NB4 (cell line): ENCODE results near the gene PNRC1.
"Not testable (repeated sequence)": the region's sequence is repeated elsewhere in the genome, so short reads cannot be mapped to it uniquely, and the experiment has no call there.

Source experiments
- DNase-seq: peaks from one replicate; pipeline ENCODE4 v3.0.0; 2010; ENCODE audit warnings: low read depth
- H3K4me3 ChIP-seq: one replicate; pipeline ENCODE4 v1.5.1; 2011; ENCODE audit warnings: mild to moderate bottlenecking, low read depth, low read length, moderate library complexity
- CTCF ChIP-seq: IDR thresholded peaks from one replicate; pipeline ENCODE4 v1.5.1; 2012; ENCODE audit warnings: low read depth, low read length
- MAX ChIP-seq: IDR thresholded peaks from 2 replicates; pipeline ENCODE4 v1.6.1; 2011; ENCODE audit warnings: low read depth, low read length
- MYC ChIP-seq: IDR thresholded peaks from 2 replicates; pipeline ENCODE4 v1.6.1; 2011; ENCODE audit warnings: low read depth, low read length
- POLR2A ChIP-seq: IDR thresholded peaks from 2 replicates; pipeline ENCODE4 v1.6.1; 2011; ENCODE audit warnings: mild to moderate bottlenecking; ENCODE audit not compliant: insufficient read length; ENCODE audit errors: extremely low read depth

PNRC1 gene

GRCh38 chr6:89080281-89081128, at the start of gene PNRC1:
PNRC1 (plus strand) TSS chr6:89080751; CDS start chr6:89080895, 144 bp downstream.
- TF ChIP-seq CTCF (no peak), POLR2A (peak; percentile 98), MYC (peak; percentile 48; the same call in 1 of the 2 replicates), MAX (peak; percentile 41)
- peak; percentile 100 for DNase-seq
- H3K4me3 ChIP-seq, result peak within 1 kb of the TSS; percentile 87

- TF ChIP-seq POLR2A, result no peak
- TF ChIP-seq MYC, result no peak
- TF ChIP-seq CTCF, result no peak
- no peak for TF ChIP-seq MAX
- no peak for DNase-seq
- H3K4me3 ChIP-seq, result no peak overlapping the region
Measured at GRCh38 chr6:89032599-89032998, 48.0 kb upstream of the PNRC1 start.

GRCh38 chr6:89033461-89033860, 47.1 kb upstream of the PNRC1 start:
- TF ChIP-seq MAX (no peak), POLR2A (no peak), CTCF (no peak), MYC (no peak)
- DNase-seq, result no peak
- no peak overlapping the region for H3K4me3 ChIP-seq

GRCh38 chr6:89034116-89034515, 46.4 kb upstream of the PNRC1 start:
- not testable (repeated sequence) for DNase-seq, H3K4me3 ChIP-seq

GRCh38 chr6:89034586-89035251, 45.8 kb upstream of the PNRC1 start:
- no peak overlapping the region for H3K4me3 ChIP-seq
- peak; percentile 76 for DNase-seq

More at GRCh38 chr6:89034586-89035251, 45.8 kb upstream of the PNRC1 start:
- TF ChIP-seq CTCF (no peak), MAX (no peak), POLR2A (no peak), MYC (no peak)
